HG02885 (cell line): ENCODE results near the gene SCG3.
A peak's percentile ranks its signal among the peaks of the same experiment; 100 is the strongest.
"Not testable (repeated sequence)": the region's sequence is repeated elsewhere in the genome, so short reads cannot be mapped to it uniquely, and the experiment has no call there.

Experiments used
- ATAC-seq: cut with Tn5 transposase; IDR thresholded peaks from one replicate; pipeline ENCODE4 v1.9.1; 2021; ENCODE audit warnings: mild to moderate bottlenecking; ENCODE audit not compliant: unreplicated experiment, poor library complexity

The SCG3 gene

DNA sequence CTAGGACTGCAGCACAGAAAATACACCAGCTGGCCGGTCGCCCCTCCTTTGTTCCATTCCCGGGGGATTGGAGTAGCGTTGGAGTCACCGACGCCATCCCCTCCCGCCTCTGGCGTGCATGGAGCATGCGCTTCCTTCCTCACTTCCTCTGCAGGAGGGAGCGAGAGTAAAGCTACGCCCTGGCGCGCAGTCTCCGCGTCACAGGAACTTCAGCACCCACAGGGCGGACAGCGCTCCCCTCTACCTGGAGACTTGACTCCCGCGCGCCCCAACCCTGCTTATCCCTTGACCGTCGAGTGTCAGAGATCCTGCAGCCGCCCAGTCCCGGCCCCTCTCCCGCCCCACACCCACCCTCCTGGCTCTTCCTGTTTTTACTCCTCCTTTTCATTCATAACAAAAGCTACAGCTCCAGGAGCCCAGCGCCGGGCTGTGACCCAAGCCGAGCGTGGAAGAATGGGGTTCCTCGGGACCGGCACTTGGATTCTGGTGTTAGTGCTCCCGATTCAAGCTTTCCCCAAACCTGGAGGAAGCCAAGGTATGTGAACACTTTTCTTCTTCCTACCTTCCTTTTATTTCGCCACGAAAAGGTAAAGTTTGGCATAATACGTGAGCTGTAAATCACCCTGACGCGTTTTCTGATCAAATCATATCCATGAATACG is at the start of gene SCG3:
SCG3 (plus strand) TSS at position 201 of the 661 bp plus-strand sequence; CDS start at position 454, 253 bp downstream.
- ATAC-seq: no peak

- ATAC-seq: no peak
Observed at GRCh38 chr15:51634591-51635198, 46.6 kb upstream of the SCG3 start.

- ATAC-seq: no peak
Observed at GRCh38 chr15:51641490-51642130, 39.7 kb upstream of the SCG3 start.

DNA sequence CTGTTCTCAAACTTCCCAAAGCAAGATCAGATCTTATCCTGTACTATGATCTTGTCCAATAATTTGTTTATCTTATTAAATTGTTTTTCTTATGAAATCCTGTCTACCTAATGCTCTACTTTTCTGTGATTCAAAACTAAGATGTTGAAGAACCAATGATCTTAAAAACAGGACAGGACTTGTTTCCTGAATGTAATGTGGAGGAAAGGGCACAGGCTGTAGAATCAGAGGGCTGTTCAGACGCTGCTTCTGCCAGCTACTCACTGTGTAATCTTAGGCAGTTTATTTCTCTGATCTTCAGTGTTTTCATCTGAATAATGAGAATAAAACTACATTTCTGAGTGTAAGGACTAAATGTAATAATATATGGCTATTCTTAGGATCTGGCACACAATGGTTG is 38.6 kb upstream of the SCG3 start:
- ATAC-seq: no peak

GRCh38 chr15:51647128-51647562 is 34.2 kb upstream of the SCG3 start:
- ATAC-seq: no peak

GRCh38 chr15:51648101-51648500 is 33.2 kb upstream of the SCG3 start:
- not testable (repeated sequence) for ATAC-seq

GRCh38 chr15:51648643-51649042 is 32.7 kb upstream of the SCG3 start:
- ATAC-seq: not testable (repeated sequence)

DNA sequence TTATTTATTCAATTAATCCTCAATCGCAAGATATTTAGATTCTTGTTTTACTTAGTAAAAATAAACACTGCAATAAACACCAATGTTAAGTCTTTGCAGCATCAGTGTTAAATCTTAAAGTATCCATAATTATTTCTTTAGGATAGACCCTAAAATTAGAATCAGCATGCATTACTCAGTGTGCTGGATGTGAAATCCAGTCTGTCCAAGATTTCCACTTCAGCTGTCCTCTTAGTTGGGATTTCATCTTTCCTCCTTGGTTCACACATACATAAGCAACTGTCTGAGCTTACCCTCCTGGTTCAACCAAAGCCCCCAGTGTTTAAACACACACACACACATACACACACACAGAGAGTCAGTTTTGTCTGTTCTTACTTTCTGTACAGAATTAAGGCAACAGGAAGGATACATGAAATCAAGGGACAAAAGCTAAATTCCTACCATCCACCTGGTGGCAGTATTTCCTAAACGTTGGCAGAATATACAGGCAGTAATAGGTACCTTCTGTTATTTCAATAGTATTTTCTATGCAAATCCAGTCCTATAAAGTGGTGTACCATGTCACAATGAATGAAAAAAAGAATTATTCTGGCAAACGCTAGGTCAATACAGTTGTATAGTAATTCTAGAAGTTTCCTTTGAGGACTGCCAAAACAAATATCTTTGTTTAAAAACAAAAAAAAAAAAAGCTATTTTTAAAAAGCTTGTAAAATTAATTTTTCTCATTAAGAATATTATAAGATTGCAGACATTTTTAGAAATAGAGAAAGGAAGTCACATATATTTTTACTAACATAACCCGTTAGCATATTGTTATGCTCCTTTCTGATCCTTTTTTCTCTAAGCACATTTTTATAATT is 31.4 kb upstream of the SCG3 start:
- peak; percentile 53 for ATAC-seq

DNA sequence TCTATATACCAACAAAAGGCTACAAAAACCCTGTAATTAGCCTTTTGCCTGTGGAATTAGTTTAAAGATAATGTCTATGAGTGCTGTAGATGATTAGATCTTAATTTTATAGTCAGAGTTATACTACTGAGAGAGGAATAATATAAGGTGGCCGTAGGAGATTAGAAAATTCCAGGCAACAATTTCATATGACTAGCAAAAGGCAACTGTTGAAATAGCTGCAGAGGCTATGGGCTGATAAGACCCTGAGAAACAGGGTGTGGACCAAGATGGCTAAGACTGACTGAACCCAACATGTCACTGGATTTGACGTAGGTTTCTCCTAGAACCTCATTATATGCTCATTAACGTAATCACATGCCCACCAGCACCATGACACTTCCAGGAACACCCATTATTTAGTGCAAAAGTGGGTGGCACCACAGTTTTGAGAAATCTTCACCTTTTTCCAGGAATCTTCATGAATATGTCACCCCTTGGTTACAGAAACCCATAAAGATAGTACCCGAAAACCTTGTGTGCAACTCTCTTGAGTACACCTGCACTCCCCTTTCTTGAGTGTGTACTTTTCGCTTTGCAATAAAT is 29.1 kb upstream of the SCG3 start:
- no peak for ATAC-seq

DNA sequence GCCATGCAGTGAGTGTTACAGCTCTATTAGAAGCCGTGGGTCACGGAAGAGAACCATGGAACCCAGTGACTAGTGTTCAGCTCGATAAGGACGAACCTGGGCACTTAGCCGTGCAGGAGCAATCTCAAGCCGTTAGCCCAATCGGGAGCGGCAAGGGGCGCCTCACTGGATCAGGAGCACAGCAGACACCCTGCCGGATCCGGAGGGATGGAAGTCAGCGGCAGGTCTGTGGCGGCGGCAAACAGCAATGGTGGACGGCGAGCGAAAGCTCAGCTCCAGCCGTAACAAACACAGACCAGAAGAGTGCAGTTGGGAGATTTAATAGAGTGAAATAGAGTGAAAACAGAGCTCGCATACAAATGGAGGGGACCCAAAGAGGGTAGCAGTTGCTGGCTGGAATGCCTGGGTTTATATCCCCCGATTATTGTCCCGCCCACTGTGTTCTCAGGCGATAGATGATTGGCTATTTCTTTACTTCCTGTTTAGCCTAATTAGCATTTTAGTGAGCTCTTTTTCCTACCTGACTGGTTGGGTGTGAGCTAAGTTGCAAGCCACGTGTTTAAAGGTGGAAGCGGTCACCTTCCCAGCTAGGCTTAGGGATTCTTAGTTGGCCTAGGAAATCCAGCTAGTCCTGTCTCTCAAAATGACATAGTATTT is 25.8 kb upstream of the SCG3 start:
- ATAC-seq: not testable (repeated sequence)

- no peak for ATAC-seq
Observed at GRCh38 chr15:51658664-51659063, 22.6 kb upstream of the SCG3 start.

GRCh38 chr15:51661072-51661471 is 20.2 kb upstream of the SCG3 start:
- ATAC-seq: no peak

DNA sequence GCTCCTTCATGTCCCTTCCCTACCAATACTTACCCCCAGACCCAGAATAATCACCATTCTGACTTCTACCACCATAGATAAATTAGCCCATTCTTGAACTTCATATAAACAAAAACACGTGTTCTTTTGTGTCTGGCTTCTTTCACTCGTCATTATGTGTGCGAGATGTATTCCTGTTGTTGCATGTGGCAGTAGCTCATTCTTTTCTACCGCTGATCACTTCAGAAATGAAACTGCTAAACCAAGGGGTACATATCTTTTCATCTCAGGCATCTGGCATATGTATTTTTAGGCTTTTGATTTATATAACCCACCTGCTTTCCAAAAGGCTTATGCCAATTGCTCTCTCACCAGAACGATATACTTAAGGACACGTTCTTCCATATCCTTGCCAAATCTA is 13.8 kb upstream of the SCG3 start:
- no peak for ATAC-seq

- ATAC-seq: no peak
Observed at GRCh38 chr15:51668446-51668845, 12.9 kb upstream of the SCG3 start.

- no peak for ATAC-seq
Observed at GRCh38 chr15:51669381-51669780, 11.9 kb upstream of the SCG3 start.

GRCh38 chr15:51672155-51672687 is 9.1 kb upstream of the SCG3 start:
- no peak for ATAC-seq

GRCh38 chr15:51672913-51673857 is 8.1 kb upstream of the SCG3 start:
- no peak for ATAC-seq

- ATAC-seq: no peak
Observed at GRCh38 chr15:51675234-51675633, 6.1 kb upstream of the SCG3 start.
